Tibial nerve (tissue), 4 donors: ENCODE measurements around the gene IL16. TPM values are rescaled to one million over a fixed set of nuclear protein-coding genes. Genes with fewer than 3 reads are reported as not detected.

ENCODE experiments used
- DNase-seq, 2 donors: peaks; one replicate each; pipeline ENCODE4 v3.0.0-alpha.2; 2019; ENCODE audit warnings: low spot score in 2 of 2
- H3K27ac ChIP-seq, 4 donors: fragments of 200-600 bp; sonication (generic) in 3 of 4; one replicate each; pipeline ENCODE4 v1.5.1; 2017 to 2019; ENCODE audit warnings: mild to moderate bottlenecking in 1 of 4
- H3K27me3 ChIP-seq, 2 donors: fragments of 200-600 bp; sonication (generic) in 1 of 2; one replicate each; pipeline versions ENCODE4 v1.5.1 to v1.6.0; 2017 to 2019
- H3K36me3 ChIP-seq, 3 donors: fragments of 200-600 bp; sonication (generic); one replicate each; pipeline ENCODE4 v1.5.1; 2018 to 2019
- H3K4me1 ChIP-seq, 4 donors: fragments of 200-600 bp; sonication (generic) in 3 of 4; one replicate each; pipeline ENCODE4 v1.5.1; 2017 to 2019
- H3K4me3 ChIP-seq, 4 donors: fragments of 200-600 bp; sonication (generic) in 3 of 4; one replicate each; pipeline ENCODE4 v1.5.1; 2017 to 2019; ENCODE audit warnings: mild to moderate bottlenecking in 1 of 4, moderate library complexity in 1 of 4
- H3K9me3 ChIP-seq, 4 donors: fragments of 200-600 bp; sonication (generic) in 3 of 4; one replicate each; pipeline ENCODE4 v1.5.1; 2017 to 2019
- EP300 ChIP-seq, 2 donors: sonication (generic); formaldehyde crosslinking; IDR thresholded peaks; one replicate each; pipeline ENCODE4 v1.6.1; 2017; ENCODE audit warnings: antibody characterized with exemption in 2 of 2, mild to moderate bottlenecking in 1 of 2
- POLR2A ChIP-seq, 2 donors: fragments of 450-650 bp; IDR thresholded peaks; one replicate each; pipeline ENCODE4 v1.6.1; 2017; ENCODE audit warnings: antibody characterized with exemption in 2 of 2, mild to moderate bottlenecking in 2 of 2, moderate library complexity in 2 of 2
- WGBS, 2 donors: methylation state at CpG; one replicate each; pipeline ENCODE4 v1.1.5; 2018; 5-methylcytosine and 5-hydroxymethylcytosine counted together
- total RNA-seq, 4 donors: library from RNA; depleted of rRNA; stranded (reverse); fragments of >200 nt; gene quantifications; one replicate each; pipeline ENCODE4 v1.1.0, GENCODE V29; 2016
- TF ChIP-seq, protein P1 (sequence below), 5 experiments: fragments of 200-600 bp in 3 of 5; fragments of 450-650 bp in 2 of 5; sonication (generic) in 3 of 5; IDR thresholded peaks; one replicate each; pipeline ENCODE4 v1.5.1; 2016 to 2019; ENCODE audit warnings: antibody characterized with exemption in 5 of 5, mild to moderate bottlenecking in 3 of 5, moderate library complexity in 2 of 5

The IL16 gene
- total RNA-seq, 4 donors from 2014 or later = 69.3 to 80.2 (median 75.1) TPM

DNA sequence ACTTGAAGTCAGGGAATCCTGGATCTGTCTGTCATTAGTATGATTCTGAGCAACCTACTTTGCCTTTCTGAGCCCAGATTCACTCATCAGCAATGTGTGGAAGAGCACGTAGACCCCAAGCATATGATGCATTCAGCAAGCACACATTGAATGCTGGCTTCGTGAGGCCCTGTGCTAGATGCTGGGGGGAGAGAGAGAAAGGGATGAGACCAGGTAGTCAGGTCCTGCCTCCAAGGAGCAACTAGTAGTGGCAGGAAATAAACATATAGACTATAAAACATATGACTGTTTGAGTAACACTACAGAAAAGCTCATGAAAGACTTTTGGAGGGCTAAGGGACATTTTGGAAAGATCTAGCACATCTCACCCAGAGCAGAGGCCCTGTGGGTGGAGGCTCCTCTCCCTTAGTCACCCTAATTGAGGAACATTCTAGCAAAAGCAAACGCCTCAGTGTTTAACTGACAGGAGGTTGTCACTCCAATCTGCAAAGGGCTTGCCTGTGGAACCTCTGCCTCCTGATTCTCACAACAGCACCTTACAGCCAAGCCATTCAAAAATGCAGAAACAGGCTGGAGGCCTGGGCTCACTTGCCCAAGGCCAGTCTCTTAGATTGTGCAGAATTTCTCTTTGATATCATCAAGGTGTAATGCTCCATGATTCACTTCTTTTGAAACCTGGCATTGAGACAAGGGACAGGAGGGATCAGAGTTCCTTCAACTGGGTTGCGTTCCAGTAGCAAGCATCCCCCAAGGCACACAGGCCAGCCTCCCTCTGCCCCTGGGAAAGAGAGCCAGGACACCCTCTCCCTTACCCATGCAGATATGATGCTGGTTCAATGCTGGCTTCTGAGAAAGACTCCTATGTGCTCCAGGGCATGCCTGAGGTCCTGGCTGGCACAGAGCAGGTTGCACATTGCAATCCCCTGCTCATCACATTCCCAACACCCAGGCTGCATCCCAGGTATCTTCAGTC, 101.2 kb downstream of the IL16 start:
- WGBS, 2 donors = 79 to 80% methylated on average over 4 of the region's 4 CpGs
- Histone ChIP-seq H3K27me3 (no peaks in the 10 kb centered on the region), H3K36me3 (peaks cover 0 to 60% (median 8%) of the 10 kb centered on the region in 3 donors), H3K27ac (peak overlapping the region in 3 of 4 donors; percentile 75 to 82 (median 75)), H3K4me1 (peaks cover 0 to 38% (median 23%) of the 10 kb centered on the region in 4 donors), H3K9me3 (no peaks in the 10 kb centered on the region), H3K4me3 (peak overlapping the region in 2 of 4 donors; percentile 35 to 48)
- no peak for DNase-seq
- TF ChIP-seq POLR2A (IDR thresholded peaks at IDR 0.05) (no peak), EP300 (IDR thresholded peaks at IDR 0.05) (no peak)
- TF ChIP-seq, protein P1, sequence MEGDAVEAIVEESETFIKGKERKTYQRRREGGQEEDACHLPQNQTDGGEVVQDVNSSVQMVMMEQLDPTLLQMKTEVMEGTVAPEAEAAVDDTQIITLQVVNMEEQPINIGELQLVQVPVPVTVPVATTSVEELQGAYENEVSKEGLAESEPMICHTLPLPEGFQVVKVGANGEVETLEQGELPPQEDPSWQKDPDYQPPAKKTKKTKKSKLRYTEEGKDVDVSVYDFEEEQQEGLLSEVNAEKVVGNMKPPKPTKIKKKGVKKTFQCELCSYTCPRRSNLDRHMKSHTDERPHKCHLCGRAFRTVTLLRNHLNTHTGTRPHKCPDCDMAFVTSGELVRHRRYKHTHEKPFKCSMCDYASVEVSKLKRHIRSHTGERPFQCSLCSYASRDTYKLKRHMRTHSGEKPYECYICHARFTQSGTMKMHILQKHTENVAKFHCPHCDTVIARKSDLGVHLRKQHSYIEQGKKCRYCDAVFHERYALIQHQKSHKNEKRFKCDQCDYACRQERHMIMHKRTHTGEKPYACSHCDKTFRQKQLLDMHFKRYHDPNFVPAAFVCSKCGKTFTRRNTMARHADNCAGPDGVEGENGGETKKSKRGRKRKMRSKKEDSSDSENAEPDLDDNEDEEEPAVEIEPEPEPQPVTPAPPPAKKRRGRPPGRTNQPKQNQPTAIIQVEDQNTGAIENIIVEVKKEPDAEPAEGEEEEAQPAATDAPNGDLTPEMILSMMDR (IDR thresholded peaks at IDR 0.05) = no peak

DNA sequence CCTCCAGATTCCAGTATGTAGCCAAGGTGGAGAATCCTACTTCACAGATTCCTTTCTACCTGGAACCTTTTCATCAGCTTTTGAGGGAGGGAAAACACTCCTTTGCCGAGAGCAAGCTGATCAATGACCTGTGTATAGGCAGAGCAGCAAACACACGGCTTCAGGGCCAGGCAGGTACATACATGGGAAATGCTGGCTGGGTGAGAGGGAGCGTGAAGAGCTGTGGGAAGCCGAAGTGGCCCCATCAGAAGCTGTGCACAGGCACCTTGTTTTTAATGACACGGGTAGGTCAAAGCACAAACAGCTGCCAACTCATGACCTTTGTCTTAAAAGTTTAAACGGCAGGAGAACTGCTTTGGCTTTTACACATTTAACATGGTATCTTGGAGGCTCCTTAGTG, 101.9 kb downstream of the IL16 start:
- no peak for DNase-seq
- 69 to 74% methylated on average over 6 of the region's 6 CpGs for WGBS, 2 donors
- no peak for TF ChIP-seq EP300 (IDR thresholded peaks at IDR 0.05)
- TF ChIP-seq POLR2A (IDR thresholded peaks at IDR 0.05) = no peak
- TF ChIP-seq, protein P1 (IDR thresholded peaks at IDR 0.05) = no peak
- Histone ChIP-seq H3K27ac (peak overlapping the region in 2 of 4 donors; percentile 75 to 82), H3K36me3 (peaks cover 0 to 60% (median 8%) of the 10 kb centered on the region in 3 donors), H3K9me3 (no peaks in the 10 kb centered on the region), H3K4me1 (peaks cover 0 to 45% (median 28%) of the 10 kb centered on the region in 4 donors), H3K4me3 (peak overlapping the region in 2 of 4 donors; percentile 35 to 48), H3K27me3 (no peaks in the 10 kb centered on the region)

DNA sequence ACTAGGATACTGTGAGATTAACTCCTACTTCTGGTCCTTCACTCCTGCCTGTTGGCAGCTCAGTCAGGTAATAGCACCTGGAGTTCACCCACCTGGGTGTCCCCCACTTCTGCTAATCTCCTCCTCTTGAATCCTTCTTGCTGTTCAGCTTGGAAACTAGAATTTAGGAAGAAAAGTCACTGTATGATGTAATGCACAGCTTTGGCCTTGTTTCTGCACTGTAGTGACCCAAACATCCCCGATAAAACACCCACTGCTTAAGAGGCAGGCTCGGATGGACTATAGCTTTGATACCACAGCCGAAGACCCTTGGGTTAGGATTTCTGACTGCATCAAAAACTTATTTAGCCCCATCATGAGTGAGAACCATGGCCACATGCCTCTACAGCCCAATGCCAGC, 102.5 kb downstream of the IL16 start:
- peaks cover 0 to 65% (median 8%) of the 10 kb centered on the region in 3 donors for H3K36me3 ChIP-seq
- peaks cover 0 to 47% (median 32%) of the 10 kb centered on the region in 4 donors for H3K4me1 ChIP-seq
- H3K9me3 ChIP-seq = no peaks in the 10 kb centered on the region
- peak overlapping the region in 2 of 4 donors; percentile 35 to 48 for H3K4me3 ChIP-seq
- 80 to 81% methylated on average over 3 of the region's 3 CpGs for WGBS, 2 donors
- H3K27me3 ChIP-seq = no peaks in the 10 kb centered on the region
- no peak for TF ChIP-seq EP300 (IDR thresholded peaks at IDR 0.05)
- TF ChIP-seq, protein P1 (IDR thresholded peaks at IDR 0.05) = no peak
- TF ChIP-seq POLR2A (IDR thresholded peaks at IDR 0.05) = no peak
- H3K27ac ChIP-seq = peak overlapping the region in 3 of 4 donors; percentile 53 to 82 (median 75)
- no peak for DNase-seq

DNA sequence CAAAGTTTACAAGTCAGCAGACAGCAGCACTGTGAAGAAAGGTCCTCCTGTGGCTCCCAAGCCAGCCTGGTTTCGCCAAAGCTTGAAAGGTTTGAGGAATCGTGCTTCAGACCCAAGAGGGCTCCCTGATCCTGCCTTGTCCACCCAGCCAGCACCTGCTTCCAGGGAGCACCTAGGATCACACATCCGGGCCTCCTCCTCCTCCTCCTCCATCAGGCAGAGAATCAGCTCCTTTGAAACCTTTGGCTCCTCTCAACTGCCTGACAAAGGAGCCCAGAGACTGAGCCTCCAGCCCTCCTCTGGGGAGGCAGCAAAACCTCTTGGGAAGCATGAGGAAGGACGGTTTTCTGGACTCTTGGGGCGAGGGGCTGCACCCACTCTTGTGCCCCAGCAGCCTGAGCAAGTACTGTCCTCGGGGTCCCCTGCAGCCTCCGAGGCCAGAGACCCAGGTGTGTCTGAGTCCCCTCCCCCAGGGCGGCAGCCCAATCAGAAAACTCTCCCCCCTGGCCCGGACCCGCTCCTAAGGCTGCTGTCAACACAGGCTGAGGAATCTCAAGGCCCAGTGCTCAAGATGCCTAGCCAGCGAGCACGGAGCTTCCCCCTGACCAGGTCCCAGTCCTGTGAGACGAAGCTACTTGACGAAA, 103.1 kb downstream of the IL16 start:
- Histone ChIP-seq H3K9me3 (no peaks in the 10 kb centered on the region), H3K36me3 (peaks cover 0 to 61% (median 8%) of the 10 kb centered on the region in 3 donors), H3K27me3 (no peaks in the 10 kb centered on the region), H3K4me1 (peaks cover 0 to 47% (median 34%) of the 10 kb centered on the region in 4 donors), H3K4me3 (peak overlapping the region in 2 of 4 donors; percentile 25 to 48), H3K27ac (peak overlapping the region in 3 of 4 donors; percentile 38 to 75 (median 53))
- TF ChIP-seq, protein P1 (IDR thresholded peaks at IDR 0.05) = no peak
- no peak for TF ChIP-seq EP300 (IDR thresholded peaks at IDR 0.05)
- no peak for TF ChIP-seq POLR2A (IDR thresholded peaks at IDR 0.05)
- 82 to 87% methylated on average over 10 to 14 of the region's 14 CpGs for WGBS, 2 donors
- DNase-seq = no peak
